Heart left ventricle (tissue), 13 donors: Measurements from ENCODE around the gene TRIM29.

ENCODE experiments used
- CTCF ChIP-seq, 12 donors: fragments of 200-600 bp; sonication (generic) in 4 of 12; IDR thresholded peaks; one replicate each; pipeline versions ENCODE4 v1.5.0 to v1.8.0; 2018 to 2022; ENCODE audit warnings: antibody characterized with exemption in 12 of 12, mild to moderate bottlenecking in 5 of 12
- POLR2A ChIP-seq, 2 donors: fragments of 450-650 bp; IDR thresholded peaks; one replicate each; pipeline ENCODE4 v1.6.1; 2017; ENCODE audit warnings: antibody characterized with exemption in 2 of 2, mild to moderate bottlenecking in 2 of 2, moderate library complexity in 2 of 2
- donor health status: ischemic (EF 13 %, LVEDD 7.1; RV severe dilation, severe dysfunction).
- donor health status: DM: no; HTN: yes; CAD: no.
- donor health status: DM: no; HTN: no; CAD: no.
- donor health status: ischemic (EF 25% LVEDD 6.9; RV normal size, moderate dysfunction).
- donor health status: ischemic (EF 25% LVEDD 5.7; RV mildly dilated, moderate dysfunction).
- donor health status: ischemic (EF 35%, LVEDD 5.7; RV mildly dilated, moderate dysfunction).
- donor health status: nonischemic (EF 11% LVEDD 7.7; RV severe dilation, severe dysfunction).
- donor health status: DM: yes; HTN: yes; CAD: no.
- donor health status: PGD.
- donor health status: ischemic (EF 29% LVEDD 5.4; RV normal size, mild dysfunction).
- donor health status: nonischemic (EF 23%, LVEDD 6.1; RV moderate dilation, normal function).

- TF ChIP-seq CTCF (IDR thresholded peaks at IDR 0.05) = no peak
- TF ChIP-seq POLR2A (IDR thresholded peaks at IDR 0.05) = no peak
Observed at GRCh38 chr11:120181376-120181975, 43.6 kb upstream of the TRIM29 start.
